ENCODE results near the gene CASKIN1.

DNA sequence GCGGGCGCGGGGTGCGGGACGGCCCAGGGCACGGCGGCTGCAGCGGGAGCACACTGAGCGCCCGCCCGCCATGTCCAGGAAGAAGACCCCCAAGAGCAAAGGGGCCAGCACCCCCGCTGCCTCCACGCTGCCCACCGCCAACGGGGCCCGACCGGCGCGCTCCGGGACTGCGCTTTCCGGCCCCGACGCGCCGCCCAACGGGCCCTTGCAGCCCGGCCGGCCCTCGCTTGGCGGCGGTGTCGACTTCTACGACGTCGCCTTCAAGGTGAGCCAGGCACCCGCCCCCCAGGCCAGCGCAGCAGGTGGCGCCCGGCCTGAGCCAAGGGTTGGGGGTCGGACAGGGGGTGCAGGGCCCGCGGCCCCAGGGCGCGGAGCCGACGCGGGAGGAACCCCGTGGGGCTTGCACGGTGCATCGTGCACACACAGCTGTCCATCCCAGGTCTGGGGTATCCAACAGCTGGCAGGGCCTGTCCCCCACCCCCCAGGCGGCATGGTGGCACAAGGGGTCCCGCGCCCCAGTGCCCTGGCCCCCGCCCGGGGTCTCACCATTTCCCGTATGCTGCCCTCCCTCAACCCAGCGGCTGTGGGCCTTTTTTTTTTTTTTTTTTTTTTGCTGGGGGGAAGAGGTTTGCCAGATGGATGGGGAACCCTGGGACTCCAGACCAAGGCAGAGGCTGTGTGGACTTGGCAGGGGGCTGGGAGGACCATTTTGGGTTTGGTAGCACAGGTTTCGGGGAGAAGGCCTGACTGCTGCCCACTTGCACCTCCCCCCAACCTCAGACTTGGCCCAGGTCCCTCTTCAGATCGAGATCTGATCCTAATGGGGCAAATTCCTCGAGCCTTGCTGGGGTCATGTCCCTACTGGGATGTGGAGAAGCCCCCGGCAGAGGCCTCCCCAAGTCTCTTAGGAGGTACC, 47.4 kb downstream of the CASKIN1 start:
- TF ChIP-seq, protein P1, sequence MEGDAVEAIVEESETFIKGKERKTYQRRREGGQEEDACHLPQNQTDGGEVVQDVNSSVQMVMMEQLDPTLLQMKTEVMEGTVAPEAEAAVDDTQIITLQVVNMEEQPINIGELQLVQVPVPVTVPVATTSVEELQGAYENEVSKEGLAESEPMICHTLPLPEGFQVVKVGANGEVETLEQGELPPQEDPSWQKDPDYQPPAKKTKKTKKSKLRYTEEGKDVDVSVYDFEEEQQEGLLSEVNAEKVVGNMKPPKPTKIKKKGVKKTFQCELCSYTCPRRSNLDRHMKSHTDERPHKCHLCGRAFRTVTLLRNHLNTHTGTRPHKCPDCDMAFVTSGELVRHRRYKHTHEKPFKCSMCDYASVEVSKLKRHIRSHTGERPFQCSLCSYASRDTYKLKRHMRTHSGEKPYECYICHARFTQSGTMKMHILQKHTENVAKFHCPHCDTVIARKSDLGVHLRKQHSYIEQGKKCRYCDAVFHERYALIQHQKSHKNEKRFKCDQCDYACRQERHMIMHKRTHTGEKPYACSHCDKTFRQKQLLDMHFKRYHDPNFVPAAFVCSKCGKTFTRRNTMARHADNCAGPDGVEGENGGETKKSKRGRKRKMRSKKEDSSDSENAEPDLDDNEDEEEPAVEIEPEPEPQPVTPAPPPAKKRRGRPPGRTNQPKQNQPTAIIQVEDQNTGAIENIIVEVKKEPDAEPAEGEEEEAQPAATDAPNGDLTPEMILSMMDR (IDR thresholded peaks at IDR 0.05 in 8 of 11, conservative IDR thresholded peaks at IDR 0.05 in 3 of 11) = no peak
- TF ChIP-seq POLR2A (IDR thresholded peaks at IDR 0.05) (no peak), POLR2AphosphoS5 (IDR thresholded peaks at IDR 0.05) (no peak)

Data from spleen (tissue), 7 donors.